GM18867 (cell line): ENCODE results near the gene PCED1B.
"Not testable (repeated sequence)": the region's sequence is repeated elsewhere in the genome, so short reads cannot be mapped to it uniquely, and the experiment has no call there.

Source experiments
- ATAC-seq: cut with Tn5 transposase; IDR thresholded peaks from one replicate; pipeline ENCODE4 v1.9.1; 2021; ENCODE audit warnings: mild to moderate bottlenecking, moderate library complexity; ENCODE audit not compliant: unreplicated experiment

Gene PCED1B

GRCh38 chr12:47114481-47114892 is 35.1 kb downstream of the PCED1B start:
- no peak for ATAC-seq

- ATAC-seq, result not testable (repeated sequence)
Measured at GRCh38 chr12:47117305-47117704, 37.9 kb downstream of the PCED1B start.

GRCh38 chr12:47120736-47121135 is 41.3 kb downstream of the PCED1B start:
- no peak for ATAC-seq

GRCh38 chr12:47121146-47121545 is 41.7 kb downstream of the PCED1B start:
- ATAC-seq, result no peak

GRCh38 chr12:47122602-47123001 is 43.2 kb downstream of the PCED1B start:
- no peak for ATAC-seq

- ATAC-seq, result no peak
Measured at GRCh38 chr12:47123730-47124129, 44.3 kb downstream of the PCED1B start.

- no peak for ATAC-seq
Measured at GRCh38 chr12:47124451-47124850, 45.0 kb downstream of the PCED1B start.

- no peak for ATAC-seq
Measured at GRCh38 chr12:47126246-47126645, 46.8 kb downstream of the PCED1B start.

- ATAC-seq, result no peak
Measured at GRCh38 chr12:47131011-47131410, 51.6 kb downstream of the PCED1B start.

- ATAC-seq, result no peak
Measured at GRCh38 chr12:47134005-47134404, 54.6 kb downstream of the PCED1B start.

GRCh38 chr12:47135578-47135977 is 56.2 kb downstream of the PCED1B start:
- ATAC-seq, result no peak

- no peak for ATAC-seq
Measured at GRCh38 chr12:47139000-47139681, 59.7 kb downstream of the PCED1B start.

- ATAC-seq, result no peak
Measured at GRCh38 chr12:47141459-47141858, 62.0 kb downstream of the PCED1B start.

- ATAC-seq, result no peak
Measured at GRCh38 chr12:47144769-47145168, 65.3 kb downstream of the PCED1B start.

- no peak for ATAC-seq
Measured at GRCh38 chr12:47145188-47145587, 65.8 kb downstream of the PCED1B start.

- no peak for ATAC-seq
Measured at GRCh38 chr12:47147739-47148138, 68.3 kb downstream of the PCED1B start.

- ATAC-seq, result no peak
Measured at GRCh38 chr12:47149146-47149545, 69.7 kb downstream of the PCED1B start.

- no peak for ATAC-seq
Measured at GRCh38 chr12:47152095-47152494, 72.7 kb downstream of the PCED1B start.

GRCh38 chr12:47155457-47156166 is 76.2 kb downstream of the PCED1B start:
- no peak for ATAC-seq

GRCh38 chr12:47156167-47156736 is 76.8 kb downstream of the PCED1B start:
- ATAC-seq, result no peak

- ATAC-seq, result no peak
Measured at GRCh38 chr12:47158792-47159191, 79.4 kb downstream of the PCED1B start.

GRCh38 chr12:47159348-47159747 is 79.9 kb downstream of the PCED1B start:
- no peak for ATAC-seq
